ENCODE measurements around the gene OR10Z1. TPM values are rescaled to one million over a fixed set of nuclear protein-coding genes. Genes with fewer than 3 reads are reported as not detected.
A peak's percentile ranks its signal among the peaks of the same experiment; 100 is the strongest.

OR10Z1 gene
- total and polyA plus RNA-seq, 2 donors (not counting 1 experiment from before 2014, with no cell fraction given), result not detected

DNA sequence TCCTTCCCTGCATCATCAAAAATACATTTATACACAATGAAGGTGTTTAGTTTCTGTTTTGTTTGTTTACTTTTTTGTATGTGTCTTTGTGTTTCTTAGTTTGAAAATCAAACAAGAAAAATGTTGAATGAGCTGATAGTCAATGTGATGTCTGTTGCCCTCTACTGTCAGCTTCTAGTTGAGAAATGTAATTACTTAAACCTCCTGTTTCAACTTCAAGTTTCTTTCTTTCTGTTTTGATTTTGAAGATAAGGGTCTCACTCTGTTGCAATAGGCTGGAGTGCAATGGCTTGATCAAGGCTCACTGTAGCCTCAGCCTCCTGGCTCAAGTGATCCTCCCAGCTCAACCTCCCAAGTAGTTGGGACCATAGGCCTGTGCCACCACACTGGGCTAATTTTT, 44.0 kb downstream of the OR10Z1 start:
- Histone ChIP-seq H3K4me3 (replicated peaks in 1 of 4; ENCODE audit: control extremely low read depth in 1 of 4, insufficient read depth in 1 of 4, low read depth in 3 of 4, low read length in 4 of 4) (no peak overlapping the region), H4K20me1 (ENCODE audit: control insufficient read depth, extremely low read depth, insufficient read depth, low read length) (no peaks in the 10 kb centered on the region), H3K4me1 (ENCODE audit: control insufficient read depth, extremely low read depth, insufficient read depth, low read length) (no peaks in the 10 kb centered on the region), H3K27ac (ENCODE audit: insufficient read depth, low read length) (no peak overlapping the region), H3K4me2 (ENCODE audit: extremely low read depth, insufficient read depth, low read length) (no peak overlapping the region), H3K9me3 (ENCODE audit: control insufficient read depth, insufficient read depth, low read depth, low read length) (no peaks in the 10 kb centered on the region), H2AFZ (ENCODE audit: low read length) (no peak overlapping the region), H3K36me3 (ENCODE audit: control insufficient read depth, insufficient read depth, low read length) (no peaks in the 10 kb centered on the region), H3K79me2 (ENCODE audit: control insufficient read depth, insufficient read depth, low read length) (no peaks in the 10 kb centered on the region), H3K27me3 (ENCODE audit: control insufficient read depth, insufficient read depth, low read length) (no peaks in the 10 kb centered on the region), H3K9ac (ENCODE audit: insufficient read depth, low read length) (no peak overlapping the region)
- TF ChIP-seq, protein P1, sequence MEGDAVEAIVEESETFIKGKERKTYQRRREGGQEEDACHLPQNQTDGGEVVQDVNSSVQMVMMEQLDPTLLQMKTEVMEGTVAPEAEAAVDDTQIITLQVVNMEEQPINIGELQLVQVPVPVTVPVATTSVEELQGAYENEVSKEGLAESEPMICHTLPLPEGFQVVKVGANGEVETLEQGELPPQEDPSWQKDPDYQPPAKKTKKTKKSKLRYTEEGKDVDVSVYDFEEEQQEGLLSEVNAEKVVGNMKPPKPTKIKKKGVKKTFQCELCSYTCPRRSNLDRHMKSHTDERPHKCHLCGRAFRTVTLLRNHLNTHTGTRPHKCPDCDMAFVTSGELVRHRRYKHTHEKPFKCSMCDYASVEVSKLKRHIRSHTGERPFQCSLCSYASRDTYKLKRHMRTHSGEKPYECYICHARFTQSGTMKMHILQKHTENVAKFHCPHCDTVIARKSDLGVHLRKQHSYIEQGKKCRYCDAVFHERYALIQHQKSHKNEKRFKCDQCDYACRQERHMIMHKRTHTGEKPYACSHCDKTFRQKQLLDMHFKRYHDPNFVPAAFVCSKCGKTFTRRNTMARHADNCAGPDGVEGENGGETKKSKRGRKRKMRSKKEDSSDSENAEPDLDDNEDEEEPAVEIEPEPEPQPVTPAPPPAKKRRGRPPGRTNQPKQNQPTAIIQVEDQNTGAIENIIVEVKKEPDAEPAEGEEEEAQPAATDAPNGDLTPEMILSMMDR (conservative IDR thresholded peaks at IDR 0.05 in 1 of 2, IDR thresholded peaks at IDR 0.05 in 1 of 2; ENCODE audit: low read depth in 1 of 2, low read length in 2 of 2), result no peak
- TF ChIP-seq EZH2 (IDR thresholded peaks at IDR 0.05; ENCODE audit: low read length, missing control alignments), result no peak
- DNase-seq (ENCODE audit: low read depth in 2 of 2), result no peak

- peak overlapping the region in 1 of 4 experiments; percentile 33 for H3K4me3 ChIP-seq (replicated peaks in 1 of 4; ENCODE audit: control extremely low read depth in 1 of 4, insufficient read depth in 1 of 4, low read depth in 3 of 4, low read length in 4 of 4)
- no peaks in the 10 kb centered on the region for H3K36me3 ChIP-seq (ENCODE audit: control insufficient read depth, insufficient read depth, low read length)
- no peaks in the 10 kb centered on the region for H3K4me1 ChIP-seq (ENCODE audit: control insufficient read depth, extremely low read depth, insufficient read depth, low read length)
- no peak for DNase-seq (ENCODE audit: low read depth in 2 of 2)
- no peaks in the 10 kb centered on the region for H3K9me3 ChIP-seq (ENCODE audit: control insufficient read depth, insufficient read depth, low read depth, low read length)
- H3K27ac ChIP-seq (ENCODE audit: insufficient read depth, low read length), result no peak overlapping the region
- H2AFZ ChIP-seq (ENCODE audit: low read length), result no peak overlapping the region
- TF ChIP-seq, protein P1 (conservative IDR thresholded peaks at IDR 0.05 in 1 of 2, IDR thresholded peaks at IDR 0.05 in 1 of 2; ENCODE audit: low read depth in 1 of 2, low read length in 2 of 2), result no peak
- TF ChIP-seq EZH2 (IDR thresholded peaks at IDR 0.05; ENCODE audit: low read length, missing control alignments), result no peak
- H3K9ac ChIP-seq (ENCODE audit: insufficient read depth, low read length), result no peak overlapping the region
- H3K79me2 ChIP-seq (ENCODE audit: control insufficient read depth, insufficient read depth, low read length), result no peaks in the 10 kb centered on the region
- H3K27me3 ChIP-seq (ENCODE audit: control insufficient read depth, insufficient read depth, low read length), result no peaks in the 10 kb centered on the region
- H4K20me1 ChIP-seq (ENCODE audit: control insufficient read depth, extremely low read depth, insufficient read depth, low read length), result no peaks in the 10 kb centered on the region
- H3K4me2 ChIP-seq (ENCODE audit: extremely low read depth, insufficient read depth, low read length), result no peak overlapping the region
These were observed 47.8 kb downstream of the OR10Z1 start for GRCh38 chr1:158652721-158653334.

GRCh38 chr1:158654086-158654485, 49.0 kb downstream of the OR10Z1 start:
- Histone ChIP-seq H3K4me1 (ENCODE audit: control insufficient read depth, extremely low read depth, insufficient read depth, low read length) (no peaks in the 10 kb centered on the region), H3K79me2 (ENCODE audit: control insufficient read depth, insufficient read depth, low read length) (no peaks in the 10 kb centered on the region), H4K20me1 (ENCODE audit: control insufficient read depth, extremely low read depth, insufficient read depth, low read length) (no peaks in the 10 kb centered on the region), H3K36me3 (ENCODE audit: control insufficient read depth, insufficient read depth, low read length) (no peaks in the 10 kb centered on the region), H3K9ac (ENCODE audit: insufficient read depth, low read length) (no peak overlapping the region), H3K9me3 (ENCODE audit: control insufficient read depth, insufficient read depth, low read depth, low read length) (no peaks in the 10 kb centered on the region), H3K27ac (ENCODE audit: insufficient read depth, low read length) (no peak overlapping the region), H3K4me3 (replicated peaks in 1 of 4; ENCODE audit: control extremely low read depth in 1 of 4, insufficient read depth in 1 of 4, low read depth in 3 of 4, low read length in 4 of 4) (no peak overlapping the region), H2AFZ (ENCODE audit: low read length) (no peak overlapping the region), H3K27me3 (ENCODE audit: control insufficient read depth, insufficient read depth, low read length) (no peaks in the 10 kb centered on the region), H3K4me2 (ENCODE audit: extremely low read depth, insufficient read depth, low read length) (no peak overlapping the region)
- no peak for DNase-seq (ENCODE audit: low read depth in 2 of 2)
- TF ChIP-seq, protein P1 (conservative IDR thresholded peaks at IDR 0.05 in 1 of 2, IDR thresholded peaks at IDR 0.05 in 1 of 2; ENCODE audit: low read depth in 1 of 2, low read length in 2 of 2), result no peak
- TF ChIP-seq EZH2 (IDR thresholded peaks at IDR 0.05; ENCODE audit: low read length, missing control alignments), result no peak

Data from fibroblast of lung (primary cell).